NCI-H1092 treated with DMSO at 0.1 percent for 48 hours (cell line): ENCODE data around the gene TAOK1.
"Not testable (repeated sequence)": the region's sequence is repeated elsewhere in the genome, so short reads cannot be mapped to it uniquely, and the experiment has no call there.

ENCODE experiments used
- DNase-seq: peaks from one replicate; lab custom pipeline; 2025; lab: John Stamatoyannopoulos, UW

TAOK1 gene

GRCh38 chr17:29389982-29390850 is at the start of gene TAOK1:
Gene TAOK1, plus strand, starts transcription at chr17:29390363. Its CDS starts 61,186 bp downstream, at chr17:29451549.
- peak; percentile 98 for DNase-seq

GRCh38 chr17:29341726-29342125 is 48.4 kb upstream of the TAOK1 start:
- DNase-seq, result no peak

GRCh38 chr17:29342158-29342765 is 47.9 kb upstream of the TAOK1 start:
- DNase-seq, result no peak

GRCh38 chr17:29344201-29344856 is 45.8 kb upstream of the TAOK1 start:
- no peak for DNase-seq

- DNase-seq, result no peak
Observed at GRCh38 chr17:29345066-29345465, 45.1 kb upstream of the TAOK1 start.

- not testable (repeated sequence) for DNase-seq
Observed at GRCh38 chr17:29345470-29345869, 44.7 kb upstream of the TAOK1 start.

- no peak for DNase-seq
Observed at GRCh38 chr17:29346462-29346861, 43.7 kb upstream of the TAOK1 start.

- DNase-seq, result no peak
Observed at GRCh38 chr17:29347831-29348629, 42.1 kb upstream of the TAOK1 start.

- no peak for DNase-seq
Observed at GRCh38 chr17:29349409-29349808, 40.8 kb upstream of the TAOK1 start.

- no peak for DNase-seq
Observed at GRCh38 chr17:29352146-29352545, 38.0 kb upstream of the TAOK1 start.

- no peak for DNase-seq
Observed at GRCh38 chr17:29357232-29357631, 32.9 kb upstream of the TAOK1 start.

- DNase-seq, result no peak
Observed at GRCh38 chr17:29357821-29358232, 32.3 kb upstream of the TAOK1 start.

GRCh38 chr17:29358416-29358815 is 31.7 kb upstream of the TAOK1 start:
- no peak for DNase-seq

GRCh38 chr17:29359777-29360176 is 30.4 kb upstream of the TAOK1 start:
- DNase-seq, result no peak

GRCh38 chr17:29363716-29364115 is 26.4 kb upstream of the TAOK1 start:
- no peak for DNase-seq

GRCh38 chr17:29364691-29365090 is 25.5 kb upstream of the TAOK1 start:
- no peak for DNase-seq

GRCh38 chr17:29368161-29368560 is 22.0 kb upstream of the TAOK1 start:
- DNase-seq, result no peak

- no peak for DNase-seq
Observed at GRCh38 chr17:29368926-29369325, 21.2 kb upstream of the TAOK1 start.

- peak; percentile 72 for DNase-seq
Observed at GRCh38 chr17:29369831-29370735, 20.1 kb upstream of the TAOK1 start.

- no peak for DNase-seq
Observed at GRCh38 chr17:29376667-29377270, 13.4 kb upstream of the TAOK1 start.

GRCh38 chr17:29378500-29378899 is 11.7 kb upstream of the TAOK1 start:
- no peak for DNase-seq
